DND-41 (cell line): ENCODE data around the gene S100A2.

Experiments used
- CTCF ChIP-seq: IDR thresholded peaks from 2 replicates; pipeline ENCODE4 v1.5.1; 2012; ENCODE audit warnings: borderline replicate concordance, low read length, moderate library complexity, mild to moderate bottlenecking; ENCODE audit not compliant: poor library complexity, severe bottlenecking; ENCODE audit errors: extremely low read depth
- EZH2 ChIP-seq: IDR thresholded peaks from 3 replicates; pipeline ENCODE4 v1.6.1; 2012; ENCODE audit warnings: borderline replicate concordance, low read depth, mild to moderate bottlenecking, moderate library complexity, low read length, inconsistent platforms; ENCODE audit not compliant: severe bottlenecking

GRCh38 chr1:153608089-153608682, 42.5 kb upstream of the S100A2 start:
- no peak for TF ChIP-seq CTCF
- TF ChIP-seq EZH2: no peak
